MM.1S (cell line): Measurements from ENCODE around the gene FARP2.
"Not testable (repeated sequence)": the region's sequence is repeated elsewhere in the genome, so short reads cannot be mapped to it uniquely, and the experiment has no call there.

Experiments
- DNase-seq: peaks from one replicate; pipeline ENCODE4 v3.0.0-alpha.2; 2015
- H2AFZ ChIP-seq: fragments of 300-600 bp; sonication (generic); 2 replicates; pipeline ENCODE4 v1.6.0; 2016; ENCODE audit warnings: antibody characterized with exemption, low read length
- H3F3A ChIP-seq: fragments of 300-600 bp; sonication (generic); 2 replicates; pipeline ENCODE4 v1.6.1; 2016; ENCODE audit warnings: mild to moderate bottlenecking, antibody characterized with exemption, low read length, moderate library complexity, mixed read lengths; ENCODE audit not compliant: insufficient read depth
- H3K27ac ChIP-seq: fragments of 300-600 bp; sonication (generic); 2 replicates; pipeline ENCODE4 v1.5.1; 2016; ENCODE audit warnings: mild to moderate bottlenecking, low read length
- H3K27me3 ChIP-seq: fragments of 300-600 bp; sonication (generic); replicated peaks from 2 replicates; pipeline ENCODE4 v1.6.0; 2016; ENCODE audit warnings: low read length; ENCODE audit not compliant: insufficient read depth
- H3K36me3 ChIP-seq: fragments of 300-600 bp; sonication (generic); replicated peaks from 2 replicates; pipeline ENCODE4 v1.6.1; 2016; ENCODE audit warnings: mild to moderate bottlenecking, low read length, mixed read lengths; ENCODE audit not compliant: insufficient read depth
- H3K4me1 ChIP-seq: fragments of 300-600 bp; sonication (generic); 2 replicates; pipeline ENCODE4 v1.6.1; 2016; ENCODE audit warnings: low read length, mixed read lengths
- H3K4me2 ChIP-seq: fragments of 300-600 bp; sonication (generic); 2 replicates; pipeline ENCODE4 v1.6.0; 2016; ENCODE audit warnings: low read depth, low read length
- H3K4me3 ChIP-seq: fragments of 300-600 bp; sonication (generic); 2 replicates; pipeline ENCODE4 v1.5.1; 2016; ENCODE audit warnings: low read length, mixed read lengths
- H3K79me2 ChIP-seq: fragments of 300-600 bp; sonication (generic); 2 replicates; pipeline ENCODE4 v1.6.1; 2016; ENCODE audit warnings: mixed run types, low read length, mixed read lengths
- H3K9ac ChIP-seq: fragments of 300-600 bp; sonication (generic); 2 replicates; pipeline ENCODE4 v1.6.1; 2016; ENCODE audit warnings: low read length, mixed read lengths
- H3K9me2 ChIP-seq: fragments of 300-600 bp; sonication (generic); replicated peaks from 2 replicates; pipeline ENCODE4 v1.6.1; 2016; ENCODE audit warnings: mild to moderate bottlenecking, low read length, mixed read lengths; ENCODE audit not compliant: insufficient read depth
- H3K9me3 ChIP-seq: fragments of 300-600 bp; sonication (generic); replicated peaks from 2 replicates; pipeline ENCODE4 v1.6.1; 2016; ENCODE audit warnings: mild to moderate bottlenecking, low read length, mixed read lengths; ENCODE audit not compliant: insufficient read depth
- H4K20me1 ChIP-seq: fragments of 300-600 bp; sonication (generic); 2 replicates; pipeline ENCODE4 v1.6.1; 2016; ENCODE audit warnings: mild to moderate bottlenecking, low read length, moderate library complexity, mixed read lengths; ENCODE audit not compliant: insufficient read depth
- CTCF ChIP-seq: fragments of 300-600 bp; sonication (generic); IDR thresholded peaks from 2 replicates; pipeline ENCODE4 v1.5.1; 2016; ENCODE audit warnings: antibody characterized with exemption, low read length, mixed read lengths
- EZH2 ChIP-seq: fragments of 300-600 bp; sonication (generic); optimal IDR thresholded peaks from 2 replicates; pipeline ENCODE3; 2017; ENCODE audit warnings: low read depth, mild to moderate bottlenecking, antibody characterized with exemption, low read length, mixed read lengths
- EZH2phosphoT487 ChIP-seq: fragments of 300-600 bp; sonication (generic); IDR thresholded peaks from 2 replicates; pipeline ENCODE4 v1.6.1; 2018; ENCODE audit warnings: antibody characterized with exemption, low read length

FARP2 gene

GRCh38 chr2:241412144-241412543 is 56.1 kb downstream of the FARP2 start:
- H3K79me2 ChIP-seq, result no peaks in the 10 kb centered on the region
- no peaks in the 10 kb centered on the region for H3K4me1 ChIP-seq
- no peak overlapping the region for H3K27ac ChIP-seq
- no peaks in the 10 kb centered on the region for H3K9me2 ChIP-seq
- 0 out of 2 replicates have a peak, but pooled peaks cover 2% of the 10 kb centered on the region for H3K36me3 ChIP-seq
- H2AFZ ChIP-seq, result no peak overlapping the region
- no peak overlapping the region for H3K9ac ChIP-seq
- TF ChIP-seq EZH2 (no peak), CTCF (no peak), EZH2phosphoT487 (no peak)
- H4K20me1 ChIP-seq, result no peaks in the 10 kb centered on the region
- H3K4me3 ChIP-seq, result no peak overlapping the region
- DNase-seq, result no peak
- H3K9me3 ChIP-seq, result no peaks in the 10 kb centered on the region
- H3F3A ChIP-seq, result no peaks in the 10 kb centered on the region
- no peak overlapping the region for H3K4me2 ChIP-seq
- no peaks in the 10 kb centered on the region for H3K27me3 ChIP-seq

DNA sequence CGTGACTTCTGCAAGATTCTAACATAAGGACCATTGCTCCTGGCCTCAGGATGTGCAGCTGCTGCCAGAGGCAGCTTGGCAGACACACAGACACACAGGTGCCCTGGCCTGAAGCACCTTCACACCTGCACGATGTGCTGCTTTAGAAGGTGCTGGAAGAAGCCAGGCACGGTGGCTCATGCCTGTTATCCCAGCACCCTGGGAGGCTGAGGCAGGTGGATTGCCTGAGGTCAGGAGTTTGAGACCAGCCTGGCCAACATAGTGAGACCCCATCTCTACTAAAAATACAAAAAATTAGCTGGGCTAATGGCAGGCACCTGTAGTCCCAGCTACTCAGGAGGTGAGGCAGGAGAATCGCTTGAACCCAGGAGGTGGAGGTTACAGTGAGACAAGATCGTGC is 57.4 kb downstream of the FARP2 start:
- H3K36me3 ChIP-seq, H2AFZ ChIP-seq, H3K27me3 ChIP-seq, H3K4me1 ChIP-seq, H3K4me2 ChIP-seq, H3K9me3 ChIP-seq, H4K20me1 ChIP-seq, H3K27ac ChIP-seq, H3K4me3 ChIP-seq, DNase-seq, H3K9ac ChIP-seq, H3F3A ChIP-seq, H3K79me2 ChIP-seq, H3K9me2 ChIP-seq: not testable (repeated sequence)

DNA sequence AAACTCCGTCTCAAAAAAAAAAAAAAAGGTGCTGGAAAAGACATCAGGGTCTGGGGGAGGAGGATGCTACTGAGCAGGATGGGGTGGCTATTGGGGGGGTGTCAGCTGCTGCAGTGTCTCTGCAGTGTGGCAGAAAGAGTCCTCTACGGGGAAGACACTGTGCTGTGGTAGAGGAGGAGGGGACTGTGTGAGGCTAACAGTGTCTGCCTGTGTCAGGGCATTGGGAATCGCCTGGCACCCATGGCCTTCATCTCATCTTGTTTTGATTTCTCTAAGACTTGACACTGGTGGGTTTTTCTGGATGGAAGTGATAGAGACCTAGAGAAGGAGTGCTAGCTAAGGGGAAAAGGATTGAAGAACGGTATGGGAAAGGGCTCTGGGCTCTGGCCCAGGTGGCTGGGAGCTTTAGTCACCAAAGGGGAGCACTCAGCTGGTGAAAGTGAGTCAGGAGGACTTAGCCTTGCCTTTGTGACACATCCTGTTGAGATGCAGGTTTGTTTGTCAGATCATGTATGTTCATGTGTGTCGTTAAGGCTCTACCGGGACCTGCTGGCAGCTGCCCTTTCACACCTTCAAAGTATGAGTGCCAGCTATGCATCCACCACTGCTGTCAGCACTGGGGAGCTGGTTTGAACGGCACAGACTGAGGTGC is 58.0 kb downstream of the FARP2 start:
- Histone ChIP-seq H4K20me1 (no peaks in the 10 kb centered on the region), H3K27ac (no peak overlapping the region), H3K36me3 (0 out of 2 replicates have a peak, but pooled peaks cover 2% of the 10 kb centered on the region), H3K4me3 (no peak overlapping the region), H3K79me2 (no peaks in the 10 kb centered on the region), H3K9me3 (no peaks in the 10 kb centered on the region), H3K4me2 (no peak overlapping the region), H3K9ac (no peak overlapping the region), H3K4me1 (no peaks in the 10 kb centered on the region), H2AFZ (no peak overlapping the region), H3K27me3 (no peaks in the 10 kb centered on the region), H3K9me2 (no peaks in the 10 kb centered on the region), H3F3A (no peaks in the 10 kb centered on the region)
- TF ChIP-seq CTCF, result no peak
- no peak for TF ChIP-seq EZH2
- no peak for TF ChIP-seq EZH2phosphoT487
- no peak for DNase-seq

- H3K36me3 ChIP-seq, result 0 out of 2 replicates have a peak, but pooled peaks cover 2% of the 10 kb centered on the region
- no peaks in the 10 kb centered on the region for H4K20me1 ChIP-seq
- H3K4me2 ChIP-seq, result no peak overlapping the region
- H3F3A ChIP-seq, result no peaks in the 10 kb centered on the region
- no peaks in the 10 kb centered on the region for H3K27me3 ChIP-seq
- H3K4me3 ChIP-seq, result no peak overlapping the region
- no peak for TF ChIP-seq CTCF
- TF ChIP-seq EZH2phosphoT487, result no peak
- no peak for TF ChIP-seq EZH2
- no peaks in the 10 kb centered on the region for H3K9me2 ChIP-seq
- H3K27ac ChIP-seq, result no peak overlapping the region
- no peaks in the 10 kb centered on the region for H3K79me2 ChIP-seq
- DNase-seq, result no peak
- H3K9me3 ChIP-seq, result no peaks in the 10 kb centered on the region
- no peak overlapping the region for H3K9ac ChIP-seq
- no peak overlapping the region for H2AFZ ChIP-seq
- no peaks in the 10 kb centered on the region for H3K4me1 ChIP-seq
These were observed 59.1 kb downstream of the FARP2 start for GRCh38 chr2:241415196-241415595.
